Spleen (tissue), 11 donors: ENCODE data around the gene CDK12. TPM values are rescaled to one million over a fixed set of nuclear protein-coding genes. Genes with fewer than 3 reads are reported as not detected.
"Not testable (repeated sequence)": the region's sequence is repeated elsewhere in the genome, so short reads cannot be mapped to it uniquely, and the experiment has no call there.

Source experiments
- DNase-seq: peaks from one replicate; pipeline ENCODE4 v3.0.0-alpha.2; 2020
- H3K27ac ChIP-seq, 8 donors: fragments of 200-600 bp; sonication (generic) in 7 of 8; 1 replicate in 4 of 8; 2 replicates in 4 of 8; pipeline versions ENCODE4 v1.5.0 to v1.8.0; 2016 to 2021; ENCODE audit warnings: inconsistent platforms in 4 of 8, mild to moderate bottlenecking in 4 of 8, moderate library complexity in 1 of 8
- H3K27me3 ChIP-seq, 7 donors: fragments of 200-600 bp; sonication (generic) in 6 of 7; replicated peaks in 1 of 7; 1 replicate in 4 of 7; 2 replicates in 3 of 7; pipeline versions ENCODE4 v1.5.0 to v1.8.0; 2016 to 2021; ENCODE audit warnings: inconsistent platforms in 3 of 7, mild to moderate bottlenecking in 1 of 7
- H3K36me3 ChIP-seq, 6 donors: fragments of 200-600 bp; sonication (generic) in 5 of 6; 1 replicate in 4 of 6; 2 replicates in 2 of 6; pipeline versions ENCODE4 v1.5.0 to v1.8.0; 2016 to 2021; ENCODE audit warnings: inconsistent platforms in 2 of 6
- H3K4me1 ChIP-seq, 6 donors: fragments of 200-600 bp; sonication (generic) in 5 of 6; 1 replicate in 3 of 6; 2 replicates in 3 of 6; pipeline versions ENCODE4 v1.5.0 to v1.8.0; 2016 to 2021; ENCODE audit warnings: inconsistent platforms in 3 of 6
- H3K4me3 ChIP-seq, 8 donors: fragments of 200-600 bp; sonication (generic) in 7 of 8; 1 replicate in 4 of 8; 2 replicates in 4 of 8; pipeline versions ENCODE4 v1.5.0 to v1.8.0; 2016 to 2021; ENCODE audit warnings: inconsistent platforms in 4 of 8, mild to moderate bottlenecking in 4 of 8, moderate library complexity in 2 of 8
- H3K9me3 ChIP-seq, 8 donors: fragments of 200-600 bp; sonication (generic) in 7 of 8; 1 replicate in 4 of 8; 2 replicates in 4 of 8; pipeline versions ENCODE4 v1.5.0 to v1.8.0; 2016 to 2021; ENCODE audit warnings: inconsistent platforms in 4 of 8
- CTCF ChIP-seq, 11 experiments: fragments of 200-600 bp in 7 of 11; fragments of 450-650 bp in 4 of 11; sonication (generic) in 4 of 11; IDR thresholded peaks in 8 of 11; conservative IDR thresholded peaks in 3 of 11; 1 replicate in 7 of 11; 2 replicates in 4 of 11; pipeline versions ENCODE4 v1.4.0 to v1.8.0; 2016 to 2021; ENCODE audit warnings: antibody characterized with exemption in 11 of 11, inconsistent platforms in 4 of 11, mild to moderate bottlenecking in 1 of 11
- POLR2A ChIP-seq, 3 donors: fragments of 450-650 bp; IDR thresholded peaks; one replicate each; pipeline ENCODE4 v1.5.1; 2017; ENCODE audit warnings: antibody characterized with exemption in 3 of 3, mild to moderate bottlenecking in 1 of 3
- POLR2AphosphoS5 ChIP-seq, 3 donors: sonication (generic); formaldehyde crosslinking; IDR thresholded peaks; one replicate each; pipeline ENCODE4 v1.5.1; 2017; ENCODE audit warnings: antibody characterized with exemption in 3 of 3
- WGBS, 5 donors: extraction: QIAGEN DNeasy Blood & Tissue Kit in 3 of 5; methylation state at CpG; one replicate each; pipeline versions ENCODE4 v1.1.5 to v1.1.7; 2013 to 2018; 5-methylcytosine and 5-hydroxymethylcytosine counted together
- intact Hi-C: fragments of 100-400 bp; cut with DNase I; formaldehyde crosslinking; loops from one replicate; pipeline ENCODE4 v1.15.0; 2023; ENCODE audit warnings: low total_unique reads
- polyA plus RNA-seq, 3 donors: library from polyadenylated mRNA; stranded (reverse); fragments of 200-250 nt; gene quantifications; one replicate each; pipeline ENCODE4 v1.2.1, GENCODE V29; 2013
- total RNA-seq, 7 donors: library from RNA; depleted of rRNA in 3 of 7; stranded (reverse); fragments of >200 nt in 3 of 7; fragmentation: NEBNext Ultra II Directional in 4 of 7; extraction: Animal tissue kit (Norgen Biotek cat#: 25700) in 4 of 7; gene quantifications; one replicate each; pipeline versions ENCODE4 v1.1.0 to v1.2.1, GENCODE V29; 2016 to 2021
- donor health status: healthy with polysubstance abuse.
- donor health status: DM: no; HTN: no; CAD: no; lungs with moderate emphysema.
- donor health status: DM: no; HTN: no; CAD: no.
- donor health status: Bipolar disorder and iron deficiency.
- donor health status: healthy.
- donor health status: DM: no; HTN: no; CAD: no.
- donor health status: DM: yes; HTN: yes; CAD: no.

The CDK12 gene
- total and polyA plus RNA-seq, 10 donors: 6.9 to 88.1 (median 72.7) TPM

GRCh38 chr17:39473310-39473709, 12.0 kb downstream of the CDK12 start:
- Histone ChIP-seq H3K4me1 (peaks cover 0 to 14% (median 0%) of the 10 kb centered on the region in 6 donors), H3K9me3 (no peaks in the 10 kb centered on the region), H3K27me3 (no peaks in the 10 kb centered on the region), H3K36me3 (peaks cover 0 to 100% (median 61%) of the 10 kb centered on the region in 6 donors), H3K4me3 (no peak overlapping the region), H3K27ac (no peak overlapping the region)
- intact Hi-C loops: no loop called here
- 87 to 94% (median 93%) methylated on average over 7 of the region's 7 CpGs for WGBS, 5 donors
- TF ChIP-seq POLR2A (IDR thresholded peaks at IDR 0.05) (no peak), CTCF (IDR thresholded peaks at IDR 0.05 in 8 of 11, conservative IDR thresholded peaks at IDR 0.05 in 3 of 11) (no peak), POLR2AphosphoS5 (IDR thresholded peaks at IDR 0.05) (no peak)
- DNase-seq: no peak

DNA sequence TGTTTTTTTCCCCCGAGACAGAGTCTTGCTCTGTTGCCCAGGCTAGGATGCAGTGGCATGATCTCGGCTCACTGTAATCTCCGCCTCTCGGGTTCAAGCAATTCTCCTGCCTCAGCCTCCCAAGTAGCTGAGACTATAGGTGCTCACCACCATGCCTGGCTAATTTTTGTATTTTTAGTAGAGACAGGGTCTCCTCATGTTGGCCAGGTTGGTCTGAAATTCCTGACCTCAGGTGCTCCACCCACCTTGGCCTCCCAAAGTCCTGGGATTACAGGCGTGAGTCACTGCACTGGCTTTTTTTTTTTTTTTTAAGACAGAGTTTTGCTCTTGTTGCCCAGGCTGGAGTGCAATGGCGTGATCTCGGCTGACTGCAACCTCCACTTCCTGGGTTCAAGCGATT, 18.3 kb downstream of the CDK12 start:
- H3K9me3 ChIP-seq, intact Hi-C loops, H3K27me3 ChIP-seq, DNase-seq, H3K27ac ChIP-seq, H3K4me3 ChIP-seq: not testable (repeated sequence)
- whole genome bisulfite sequencing, 5 donors: 94 to 96% (median 95%) methylated on average over 8 of the region's 8 CpGs
- peaks cover 0 to 10% (median 3%) of the 10 kb centered on the region in 6 donors for H3K4me1 ChIP-seq
- peaks cover 0 to 100% (median 44%) of the 10 kb centered on the region in 6 donors for H3K36me3 ChIP-seq

- no peaks in the 10 kb centered on the region for H3K27me3 ChIP-seq
- DNase-seq: no peak
- WGBS, 5 donors: 96 to 99% (median 98%) methylated on average over 6 of the region's 6 CpGs
- peaks cover 0 to 99% (median 30%) of the 10 kb centered on the region in 6 donors for H3K36me3 ChIP-seq
- H3K4me3 ChIP-seq: no peak overlapping the region
- no peaks in the 10 kb centered on the region for H3K9me3 ChIP-seq
- intact Hi-C loops: no loop called here
- no peak overlapping the region for H3K27ac ChIP-seq
- peaks cover 0 to 17% (median 5%) of the 10 kb centered on the region in 6 donors for H3K4me1 ChIP-seq
- TF ChIP-seq CTCF (IDR thresholded peaks at IDR 0.05 in 8 of 11, conservative IDR thresholded peaks at IDR 0.05 in 3 of 11): no peak
- TF ChIP-seq POLR2AphosphoS5 (IDR thresholded peaks at IDR 0.05): no peak
Observed at GRCh38 chr17:39483506-39483905, 22.2 kb downstream of the CDK12 start.

GRCh38 chr17:39484178-39484577, 22.9 kb downstream of the CDK12 start:
- Histone ChIP-seq H3K27me3 (no peaks in the 10 kb centered on the region), H3K4me3 (no peak overlapping the region), H3K9me3 (no peaks in the 10 kb centered on the region), H3K27ac (no peak overlapping the region), H3K4me1 (peaks cover 0 to 17% (median 5%) of the 10 kb centered on the region in 6 donors), H3K36me3 (peaks cover 0 to 99% (median 33%) of the 10 kb centered on the region in 6 donors)
- 81 to 90% (median 85%) methylated on average over 2 of the region's 2 CpGs for WGBS, 5 donors
- no peak for TF ChIP-seq POLR2AphosphoS5 (IDR thresholded peaks at IDR 0.05)
- no peak for TF ChIP-seq CTCF (IDR thresholded peaks at IDR 0.05 in 8 of 11, conservative IDR thresholded peaks at IDR 0.05 in 3 of 11)
- TF ChIP-seq POLR2A (IDR thresholded peaks at IDR 0.05): no peak
- DNase-seq: no peak
- intact Hi-C loops: no loop called here

GRCh38 chr17:39485555-39485954, 24.3 kb downstream of the CDK12 start:
- TF ChIP-seq POLR2A (IDR thresholded peaks at IDR 0.05) (no peak), CTCF (IDR thresholded peaks at IDR 0.05 in 8 of 11, conservative IDR thresholded peaks at IDR 0.05 in 3 of 11) (no peak), POLR2AphosphoS5 (IDR thresholded peaks at IDR 0.05) (no peak)
- Histone ChIP-seq H3K27me3 (no peaks in the 10 kb centered on the region), H3K9me3 (no peaks in the 10 kb centered on the region), H3K27ac (no peak overlapping the region), H3K4me1 (peaks cover 0 to 17% (median 5%) of the 10 kb centered on the region in 6 donors), H3K36me3 (peaks cover 0 to 99% (median 29%) of the 10 kb centered on the region in 6 donors), H3K4me3 (no peak overlapping the region)
- intact Hi-C loops: no loop called here
- DNase-seq: no peak
- WGBS, 5 donors: 83 to 95% (median 87%) methylated on average over 5 of the region's 5 CpGs
